ENCODE data around the gene CRYGB.
"Not testable (repeated sequence)": the region's sequence is repeated elsewhere in the genome, so short reads cannot be mapped to it uniquely, and the experiment has no call there.

CRYGB gene

GRCh38 chr2:208099682-208100470, 46.1 kb downstream of the CRYGB start:
- no peaks in the 10 kb centered on the region for H3K36me3 ChIP-seq (ENCODE audit: control insufficient read depth in 1 of 2, insufficient read depth in 2 of 2, low read depth in 1 of 2, low read length in 2 of 2)
- H2AFZ ChIP-seq (ENCODE audit: low read depth, low read length) = no peak overlapping the region
- no peak overlapping the region for H3K14ac ChIP-seq (ENCODE audit: low read length in 2 of 2)
- no peaks in the 10 kb centered on the region for H3K9me3 ChIP-seq (ENCODE audit: control insufficient read depth, low read length)
- no peak overlapping the region for H2BK12ac ChIP-seq (ENCODE audit: low read length in 2 of 2)
- WGBS = 86% methylated on average over 13 of the region's 13 CpGs
- no peak overlapping the region for H4K8ac ChIP-seq (ENCODE audit: low read length)
- no peaks in the 10 kb centered on the region for H3K79me1 ChIP-seq (replicated peaks; ENCODE audit: low read length, poor library complexity, severe bottlenecking)
- no peak for DNase-seq
- no peak overlapping the region for H3K23ac ChIP-seq (ENCODE audit: low read length in 2 of 2)
- no peak overlapping the region for H3K18ac ChIP-seq (ENCODE audit: low read depth in 1 of 2, low read length in 2 of 2)
- no peak overlapping the region for H2BK120ac ChIP-seq (ENCODE audit: low read depth, low read length)
- H2AK5ac ChIP-seq (ENCODE audit: low read length, severe bottlenecking) = no peak overlapping the region
- H3K4me1 ChIP-seq (ENCODE audit: control insufficient read depth, insufficient read depth, low read depth, low read length) = no peaks in the 10 kb centered on the region
- no peak overlapping the region for H3K4me3 ChIP-seq (ENCODE audit: insufficient read depth in 1 of 2, low read depth in 1 of 2, low read length in 2 of 2)
- no peak overlapping the region for H3K4ac ChIP-seq (ENCODE audit: low read depth in 1 of 2, low read length in 2 of 2)
- H3K27me3 ChIP-seq (ENCODE audit: control insufficient read depth in 1 of 2, insufficient read depth in 1 of 2, low read length in 2 of 2) = peaks cover 0 to 23% of the 10 kb centered on the region in 2 experiments
- no peak overlapping the region for H3K9ac ChIP-seq (ENCODE audit: low read length)
- no peak overlapping the region for H2BK5ac ChIP-seq (ENCODE audit: low read depth, low read length, poor library complexity, severe bottlenecking)
- H2BK15ac ChIP-seq (ENCODE audit: low read depth, poor library complexity, severe bottlenecking) = no peak overlapping the region
- H3K27ac ChIP-seq (ENCODE audit: low read length, poor library complexity, severe bottlenecking) = no peak overlapping the region
- no peak overlapping the region for H3K4me2 ChIP-seq (ENCODE audit: low read length, poor library complexity, severe bottlenecking)
- H4K91ac ChIP-seq (ENCODE audit: low read length) = no peak overlapping the region

- H2BK120ac ChIP-seq (ENCODE audit: low read depth, low read length); H3K36me3 ChIP-seq (ENCODE audit: control insufficient read depth in 1 of 2, insufficient read depth in 2 of 2, low read depth in 1 of 2, low read length in 2 of 2); H4K8ac ChIP-seq (ENCODE audit: low read length); H2BK12ac ChIP-seq (ENCODE audit: low read length in 2 of 2); H2AK5ac ChIP-seq (ENCODE audit: low read length, severe bottlenecking); H3K18ac ChIP-seq (ENCODE audit: low read depth in 1 of 2, low read length in 2 of 2); H3K27ac ChIP-seq (ENCODE audit: low read length, poor library complexity, severe bottlenecking); H3K4me3 ChIP-seq (ENCODE audit: insufficient read depth in 1 of 2, low read depth in 1 of 2, low read length in 2 of 2); H4K91ac ChIP-seq (ENCODE audit: low read length); H3K9ac ChIP-seq (ENCODE audit: low read length); H3K4me2 ChIP-seq (ENCODE audit: low read length, poor library complexity, severe bottlenecking); H2BK5ac ChIP-seq (ENCODE audit: low read depth, low read length, poor library complexity, severe bottlenecking); H3K4me1 ChIP-seq (ENCODE audit: control insufficient read depth, insufficient read depth, low read depth, low read length); H3K79me1 ChIP-seq (replicated peaks; ENCODE audit: low read length, poor library complexity, severe bottlenecking); DNase-seq; H3K4ac ChIP-seq (ENCODE audit: low read depth in 1 of 2, low read length in 2 of 2); H3K23ac ChIP-seq (ENCODE audit: low read length in 2 of 2); H3K14ac ChIP-seq (ENCODE audit: low read length in 2 of 2); H2BK15ac ChIP-seq (ENCODE audit: low read depth, poor library complexity, severe bottlenecking); H3K9me3 ChIP-seq (ENCODE audit: control insufficient read depth, low read length); H2AFZ ChIP-seq (ENCODE audit: low read depth, low read length): not testable (repeated sequence)
- WGBS = 100% methylated on average over 1 of the region's 1 CpG
- H3K27me3 ChIP-seq (ENCODE audit: control insufficient read depth in 1 of 2, insufficient read depth in 1 of 2, low read length in 2 of 2) = peaks cover 0 to 21% of the 10 kb centered on the region in 2 experiments
Observed at GRCh38 chr2:208098701-208099100, 47.3 kb downstream of the CRYGB start.

GRCh38 chr2:208098267-208098666, 47.7 kb downstream of the CRYGB start:
- Histone ChIP-seq H3K79me1 (replicated peaks; ENCODE audit: low read length, poor library complexity, severe bottlenecking) (no peaks in the 10 kb centered on the region), H2AFZ (ENCODE audit: low read depth, low read length) (no peak overlapping the region), H3K4me1 (ENCODE audit: control insufficient read depth, insufficient read depth, low read depth, low read length) (no peaks in the 10 kb centered on the region), H3K4me3 (ENCODE audit: insufficient read depth in 1 of 2, low read depth in 1 of 2, low read length in 2 of 2) (no peak overlapping the region), H3K27ac (ENCODE audit: low read length, poor library complexity, severe bottlenecking) (no peak overlapping the region), H3K36me3 (ENCODE audit: control insufficient read depth in 1 of 2, insufficient read depth in 2 of 2, low read depth in 1 of 2, low read length in 2 of 2) (no peaks in the 10 kb centered on the region), H3K18ac (ENCODE audit: low read depth in 1 of 2, low read length in 2 of 2) (no peak overlapping the region), H3K9me3 (ENCODE audit: control insufficient read depth, low read length) (no peaks in the 10 kb centered on the region), H2BK12ac (ENCODE audit: low read length in 2 of 2) (no peak overlapping the region), H3K27me3 (ENCODE audit: control insufficient read depth in 1 of 2, insufficient read depth in 1 of 2, low read length in 2 of 2) (peaks cover 0 to 21% of the 10 kb centered on the region in 2 experiments), H3K4me2 (ENCODE audit: low read length, poor library complexity, severe bottlenecking) (no peak overlapping the region), H2BK5ac (ENCODE audit: low read depth, low read length, poor library complexity, severe bottlenecking) (no peak overlapping the region), H3K4ac (ENCODE audit: low read depth in 1 of 2, low read length in 2 of 2) (no peak overlapping the region), H2AK5ac (ENCODE audit: low read length, severe bottlenecking) (no peak overlapping the region), H4K8ac (ENCODE audit: low read length) (no peak overlapping the region), H3K23ac (ENCODE audit: low read length in 2 of 2) (no peak overlapping the region), H2BK15ac (ENCODE audit: low read depth, poor library complexity, severe bottlenecking) (no peak overlapping the region), H3K9ac (ENCODE audit: low read length) (no peak overlapping the region), H2BK120ac (ENCODE audit: low read depth, low read length) (no peak overlapping the region), H3K14ac (ENCODE audit: low read length in 2 of 2) (no peak overlapping the region), H4K91ac (ENCODE audit: low read length) (no peak overlapping the region)
- no peak for DNase-seq
- WGBS = 100% methylated on average over 1 of the region's 2 CpGs

GRCh38 chr2:208097801-208098200, 48.2 kb downstream of the CRYGB start:
- H3K36me3 ChIP-seq (ENCODE audit: control insufficient read depth in 1 of 2, insufficient read depth in 2 of 2, low read depth in 1 of 2, low read length in 2 of 2) = no peaks in the 10 kb centered on the region
- H3K4me2 ChIP-seq (ENCODE audit: low read length, poor library complexity, severe bottlenecking) = no peak overlapping the region
- no peak overlapping the region for H3K23ac ChIP-seq (ENCODE audit: low read length in 2 of 2)
- no peaks in the 10 kb centered on the region for H3K79me1 ChIP-seq (replicated peaks; ENCODE audit: low read length, poor library complexity, severe bottlenecking)
- H3K4ac ChIP-seq (ENCODE audit: low read depth in 1 of 2, low read length in 2 of 2) = no peak overlapping the region
- no peak overlapping the region for H2BK12ac ChIP-seq (ENCODE audit: low read length in 2 of 2)
- no peak overlapping the region for H3K14ac ChIP-seq (ENCODE audit: low read length in 2 of 2)
- no peak overlapping the region for H2BK5ac ChIP-seq (ENCODE audit: low read depth, low read length, poor library complexity, severe bottlenecking)
- H4K91ac ChIP-seq (ENCODE audit: low read length) = no peak overlapping the region
- no peak overlapping the region for H3K9ac ChIP-seq (ENCODE audit: low read length)
- no peak for DNase-seq
- H3K18ac ChIP-seq (ENCODE audit: low read depth in 1 of 2, low read length in 2 of 2) = no peak overlapping the region
- H3K4me3 ChIP-seq (ENCODE audit: insufficient read depth in 1 of 2, low read depth in 1 of 2, low read length in 2 of 2) = no peak overlapping the region
- H3K27ac ChIP-seq (ENCODE audit: low read length, poor library complexity, severe bottlenecking) = no peak overlapping the region
- no peaks in the 10 kb centered on the region for H3K9me3 ChIP-seq (ENCODE audit: control insufficient read depth, low read length)
- no peak overlapping the region for H2AFZ ChIP-seq (ENCODE audit: low read depth, low read length)
- H2BK120ac ChIP-seq (ENCODE audit: low read depth, low read length) = no peak overlapping the region
- H2BK15ac ChIP-seq (ENCODE audit: low read depth, poor library complexity, severe bottlenecking) = no peak overlapping the region
- no peak overlapping the region for H4K8ac ChIP-seq (ENCODE audit: low read length)
- peaks cover 0 to 22% of the 10 kb centered on the region in 2 experiments for H3K27me3 ChIP-seq (ENCODE audit: control insufficient read depth in 1 of 2, insufficient read depth in 1 of 2, low read length in 2 of 2)
- H3K4me1 ChIP-seq (ENCODE audit: control insufficient read depth, insufficient read depth, low read depth, low read length) = no peaks in the 10 kb centered on the region
- WGBS = 78% methylated on average over 5 of the region's 5 CpGs
- no peak overlapping the region for H2AK5ac ChIP-seq (ENCODE audit: low read length, severe bottlenecking)

Measured in mesenchymal stem cell (in vitro differentiated cells and primary cell).